Vagina (tissue), 2 donors: ENCODE results near the gene LRMDA.

Source experiments
- POLR2A ChIP-seq, 2 donors: fragments of 450-650 bp; IDR thresholded peaks; one replicate each; pipeline ENCODE4 v1.6.1; 2017; ENCODE audit warnings: antibody characterized with exemption in 2 of 2, mild to moderate bottlenecking in 2 of 2, moderate library complexity in 2 of 2
- TF ChIP-seq, protein P1 (sequence below), 3 experiments: fragments of 450-650 bp in 2 of 3; fragments of 200-600 bp in 1 of 3; sonication (generic) in 1 of 3; IDR thresholded peaks; one replicate each; pipeline ENCODE4 v1.5.1; 2017 to 2019; ENCODE audit warnings: antibody characterized with exemption in 3 of 3, mild to moderate bottlenecking in 2 of 3, moderate library complexity in 2 of 3

DNA sequence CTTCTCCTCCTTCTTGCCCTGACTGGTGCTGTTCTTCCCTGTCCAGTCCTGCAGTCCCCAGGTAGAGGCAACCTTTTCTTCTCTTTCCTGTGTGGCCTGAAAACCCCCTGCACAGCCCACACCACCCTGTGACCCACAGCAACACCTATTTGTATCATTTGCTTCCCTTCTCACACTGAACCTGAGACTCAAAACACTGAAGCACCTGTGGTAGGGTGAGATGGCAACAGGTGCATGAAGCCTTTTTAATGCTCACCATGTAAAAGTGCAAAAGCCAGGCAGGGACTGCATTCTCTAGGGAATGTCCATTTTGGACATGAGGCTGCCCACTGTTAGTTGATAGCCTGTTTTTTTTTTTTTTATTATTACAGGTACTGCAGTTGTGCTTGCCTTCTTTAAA lies 71.4 kb downstream of the LRMDA start:
- TF ChIP-seq POLR2A (IDR thresholded peaks at IDR 0.05) = no peak
- TF ChIP-seq, protein P1, sequence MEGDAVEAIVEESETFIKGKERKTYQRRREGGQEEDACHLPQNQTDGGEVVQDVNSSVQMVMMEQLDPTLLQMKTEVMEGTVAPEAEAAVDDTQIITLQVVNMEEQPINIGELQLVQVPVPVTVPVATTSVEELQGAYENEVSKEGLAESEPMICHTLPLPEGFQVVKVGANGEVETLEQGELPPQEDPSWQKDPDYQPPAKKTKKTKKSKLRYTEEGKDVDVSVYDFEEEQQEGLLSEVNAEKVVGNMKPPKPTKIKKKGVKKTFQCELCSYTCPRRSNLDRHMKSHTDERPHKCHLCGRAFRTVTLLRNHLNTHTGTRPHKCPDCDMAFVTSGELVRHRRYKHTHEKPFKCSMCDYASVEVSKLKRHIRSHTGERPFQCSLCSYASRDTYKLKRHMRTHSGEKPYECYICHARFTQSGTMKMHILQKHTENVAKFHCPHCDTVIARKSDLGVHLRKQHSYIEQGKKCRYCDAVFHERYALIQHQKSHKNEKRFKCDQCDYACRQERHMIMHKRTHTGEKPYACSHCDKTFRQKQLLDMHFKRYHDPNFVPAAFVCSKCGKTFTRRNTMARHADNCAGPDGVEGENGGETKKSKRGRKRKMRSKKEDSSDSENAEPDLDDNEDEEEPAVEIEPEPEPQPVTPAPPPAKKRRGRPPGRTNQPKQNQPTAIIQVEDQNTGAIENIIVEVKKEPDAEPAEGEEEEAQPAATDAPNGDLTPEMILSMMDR (IDR thresholded peaks at IDR 0.05) = no peak
